Measurements from ENCODE around the gene FA2H.

FA2H gene

DNA sequence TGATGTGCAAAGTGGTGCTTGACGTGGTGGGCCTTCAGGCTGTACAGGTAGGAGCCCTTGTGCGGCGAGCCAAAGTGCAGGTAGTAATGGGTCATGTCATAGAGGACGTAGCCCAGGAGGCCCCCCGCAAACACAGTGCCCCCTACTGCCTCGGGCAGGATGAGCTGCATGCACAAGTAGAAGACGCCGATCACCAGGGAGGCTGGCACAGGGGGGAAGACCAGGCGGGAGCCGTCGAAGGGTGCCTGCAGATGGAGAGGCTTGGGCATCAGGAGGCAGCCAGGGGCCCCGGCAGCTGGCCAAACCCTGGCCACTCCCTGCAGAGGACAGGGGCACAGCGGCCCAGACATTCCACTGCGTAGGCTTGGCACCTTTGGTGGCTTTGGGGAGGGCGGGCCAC lies 58.3 kb downstream of the FA2H start:
- no peaks in the 10 kb centered on the region for H3K27me3 ChIP-seq (ENCODE audit: insufficient read depth, low read length)
- DNase-seq = no peak
- H3K27ac ChIP-seq (ENCODE audit: low read depth, low read length) = no peak overlapping the region
- no peaks in the 10 kb centered on the region for H3K36me3 ChIP-seq (ENCODE audit: control insufficient read depth in 1 of 2, insufficient read depth in 2 of 2, low read length in 2 of 2)
- no peak overlapping the region for H2BK12ac ChIP-seq (ENCODE audit: low read length)
- H2BK5ac ChIP-seq (ENCODE audit: low read depth, low read length, poor library complexity) = no peak overlapping the region
- H2AK5ac ChIP-seq (ENCODE audit: low read length) = no peak overlapping the region
- no peak overlapping the region for H4K8ac ChIP-seq (ENCODE audit: low read depth, low read length)
- H3K14ac ChIP-seq (ENCODE audit: low read length) = no peak overlapping the region
- H3K79me2 ChIP-seq (ENCODE audit: control insufficient read depth, insufficient read depth, low read length, poor library complexity) = no peaks in the 10 kb centered on the region
- no peaks in the 10 kb centered on the region for H3K79me1 ChIP-seq (ENCODE audit: low read length)
- H2BK120ac ChIP-seq (ENCODE audit: insufficient read depth, low read length, poor library complexity) = no peak overlapping the region
- no peak overlapping the region for H4K12ac ChIP-seq (ENCODE audit: low read depth, low read length)
- no peak overlapping the region for H3K18ac ChIP-seq (ENCODE audit: low read length)
- peaks cover 5% of the 10 kb centered on the region for H3K9me3 ChIP-seq (ENCODE audit: insufficient read depth, low read depth, low read length)
- no peak overlapping the region for H3K4me3 ChIP-seq (ENCODE audit: low read depth, low read length)
- H3K4me2 ChIP-seq (ENCODE audit: low read length) = no peak overlapping the region
- no peak overlapping the region for H3K23ac ChIP-seq (ENCODE audit: low read length)
- H4K91ac ChIP-seq (ENCODE audit: low read depth, low read length) = no peak overlapping the region
- no CpG with 5 or more reads among the region's 15 CpGs for WGBS (ENCODE audit: extremely low coverage, insufficient coverage, insufficient read length)
- H2AFZ ChIP-seq (ENCODE audit: insufficient read depth, low read length, poor library complexity) = no peak overlapping the region
- no peak overlapping the region for H3K9ac ChIP-seq (ENCODE audit: low read length)
- no peaks in the 10 kb centered on the region for H3K4me1 ChIP-seq (ENCODE audit: control insufficient read depth in 1 of 2, insufficient read depth in 2 of 2, low read length in 2 of 2)
- H3K4ac ChIP-seq (ENCODE audit: low read depth, low read length) = no peak overlapping the region

DNA sequence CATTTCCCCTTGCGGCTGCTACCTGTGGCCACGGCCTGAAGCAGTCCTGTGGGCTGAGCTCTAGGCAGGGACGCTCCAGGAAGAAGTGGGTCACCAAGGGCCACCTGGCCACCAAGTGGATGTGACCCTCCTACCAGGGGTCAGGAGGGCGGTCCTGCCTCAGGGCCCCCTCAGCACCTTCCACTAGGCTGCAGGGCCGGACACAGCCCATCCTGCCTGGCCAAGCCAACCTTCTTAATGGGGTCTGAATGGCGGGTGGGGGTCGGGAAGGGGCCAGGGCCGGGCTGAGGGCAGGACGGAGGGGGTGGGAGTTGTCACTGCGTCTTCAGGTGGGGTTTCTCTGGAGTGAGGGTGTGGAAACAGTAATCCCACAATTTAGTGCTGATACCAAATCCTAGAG lies 60.7 kb downstream of the FA2H start:
- Histone ChIP-seq H3K23ac (ENCODE audit: low read length) (no peak overlapping the region), H3K79me1 (ENCODE audit: low read length) (no peaks in the 10 kb centered on the region), H3K36me3 (ENCODE audit: control insufficient read depth in 1 of 2, insufficient read depth in 2 of 2, low read length in 2 of 2) (no peaks in the 10 kb centered on the region), H2BK12ac (ENCODE audit: low read length) (no peak overlapping the region), H2BK120ac (ENCODE audit: insufficient read depth, low read length, poor library complexity) (no peak overlapping the region), H3K79me2 (ENCODE audit: control insufficient read depth, insufficient read depth, low read length, poor library complexity) (no peaks in the 10 kb centered on the region), H3K4me3 (ENCODE audit: low read depth, low read length) (no peak overlapping the region), H3K18ac (ENCODE audit: low read length) (no peak overlapping the region), H2AK5ac (ENCODE audit: low read length) (no peak overlapping the region), H3K27ac (ENCODE audit: low read depth, low read length) (no peak overlapping the region), H4K12ac (ENCODE audit: low read depth, low read length) (no peak overlapping the region), H3K4me2 (ENCODE audit: low read length) (no peak overlapping the region), H3K9me3 (ENCODE audit: insufficient read depth, low read depth, low read length) (peaks cover 2% of the 10 kb centered on the region), H4K91ac (ENCODE audit: low read depth, low read length) (no peak overlapping the region), H3K9ac (ENCODE audit: low read length) (no peak overlapping the region), H3K14ac (ENCODE audit: low read length) (no peak overlapping the region), H3K4me1 (ENCODE audit: control insufficient read depth in 1 of 2, insufficient read depth in 2 of 2, low read length in 2 of 2) (no peaks in the 10 kb centered on the region), H2AFZ (ENCODE audit: insufficient read depth, low read length, poor library complexity) (no peak overlapping the region), H4K8ac (ENCODE audit: low read depth, low read length) (no peak overlapping the region), H3K4ac (ENCODE audit: low read depth, low read length) (no peak overlapping the region), H2BK5ac (ENCODE audit: low read depth, low read length, poor library complexity) (no peak overlapping the region), H3K27me3 (ENCODE audit: insufficient read depth, low read length) (no peaks in the 10 kb centered on the region)
- whole genome bisulfite sequencing (ENCODE audit: extremely low coverage, insufficient coverage, insufficient read length) = no CpG with 5 or more reads among the region's 10 CpGs
- DNase-seq = no peak

DNA sequence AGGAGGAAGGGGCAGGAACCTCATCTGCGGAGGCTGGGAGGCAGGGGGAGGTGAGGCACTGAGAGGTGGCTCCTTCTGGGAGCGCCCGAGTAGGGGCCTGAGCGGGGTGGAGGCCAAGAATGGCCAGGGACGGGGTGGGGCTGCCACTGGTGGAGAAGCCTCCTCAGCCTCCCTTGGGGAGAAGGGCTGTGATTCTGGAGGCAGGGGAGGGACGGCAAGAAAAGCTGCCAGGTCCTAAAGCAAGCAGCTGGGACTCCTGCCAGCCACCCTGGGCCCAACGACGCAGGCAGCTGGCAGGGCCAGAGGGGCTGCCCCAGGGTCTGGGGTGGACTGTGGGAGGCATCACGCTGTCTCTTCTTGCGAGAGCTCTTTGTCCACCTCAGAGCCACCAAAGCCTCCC lies 61.3 kb downstream of the FA2H start:
- Histone ChIP-seq H2BK5ac (ENCODE audit: low read depth, low read length, poor library complexity) (no peak overlapping the region), H3K27ac (ENCODE audit: low read depth, low read length) (no peak overlapping the region), H3K14ac (ENCODE audit: low read length) (no peak overlapping the region), H3K36me3 (ENCODE audit: control insufficient read depth in 1 of 2, insufficient read depth in 2 of 2, low read length in 2 of 2) (no peaks in the 10 kb centered on the region), H3K79me2 (ENCODE audit: control insufficient read depth, insufficient read depth, low read length, poor library complexity) (no peaks in the 10 kb centered on the region), H2BK120ac (ENCODE audit: insufficient read depth, low read length, poor library complexity) (no peak overlapping the region), H3K79me1 (ENCODE audit: low read length) (no peaks in the 10 kb centered on the region), H2AFZ (ENCODE audit: insufficient read depth, low read length, poor library complexity) (no peak overlapping the region), H3K4me2 (ENCODE audit: low read length) (no peak overlapping the region), H4K91ac (ENCODE audit: low read depth, low read length) (no peak overlapping the region), H3K9me3 (ENCODE audit: insufficient read depth, low read depth, low read length) (peaks cover 2% of the 10 kb centered on the region), H2BK12ac (ENCODE audit: low read length) (no peak overlapping the region), H4K8ac (ENCODE audit: low read depth, low read length) (no peak overlapping the region), H3K4me1 (ENCODE audit: control insufficient read depth in 1 of 2, insufficient read depth in 2 of 2, low read length in 2 of 2) (no peaks in the 10 kb centered on the region), H3K4me3 (ENCODE audit: low read depth, low read length) (no peak overlapping the region), H2AK5ac (ENCODE audit: low read length) (no peak overlapping the region), H3K18ac (ENCODE audit: low read length) (no peak overlapping the region), H3K9ac (ENCODE audit: low read length) (no peak overlapping the region), H4K12ac (ENCODE audit: low read depth, low read length) (no peak overlapping the region), H3K4ac (ENCODE audit: low read depth, low read length) (no peak overlapping the region), H3K27me3 (ENCODE audit: insufficient read depth, low read length) (no peaks in the 10 kb centered on the region), H3K23ac (ENCODE audit: low read length) (no peak overlapping the region)
- DNase-seq = no peak
- WGBS (ENCODE audit: extremely low coverage, insufficient coverage, insufficient read length) = no CpG with 5 or more reads among the region's 10 CpGs

DNA sequence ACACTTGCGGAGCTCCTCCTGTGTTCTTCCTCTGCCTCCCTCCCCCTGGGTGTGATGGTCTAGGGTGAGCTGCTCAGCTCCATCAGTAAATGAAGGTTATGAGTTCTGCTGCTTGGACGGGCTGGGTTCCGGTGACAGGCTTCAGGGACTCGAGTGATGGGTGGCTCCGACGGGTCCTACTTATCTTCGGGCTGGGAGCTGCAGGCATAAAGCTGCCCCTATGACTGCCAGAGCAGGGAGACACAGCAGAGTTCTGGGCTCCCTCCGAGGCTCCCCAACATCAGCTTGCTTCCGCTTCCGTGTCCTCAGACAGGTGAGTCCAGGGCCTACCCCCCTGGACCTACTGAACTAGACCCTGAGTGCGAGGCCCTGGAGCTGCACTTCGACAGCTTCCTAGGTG lies 62.7 kb downstream of the FA2H start:
- H3K23ac ChIP-seq (ENCODE audit: low read length) = no peak overlapping the region
- no peak overlapping the region for H3K4me2 ChIP-seq (ENCODE audit: low read length)
- no peak overlapping the region for H4K12ac ChIP-seq (ENCODE audit: low read depth, low read length)
- H2BK120ac ChIP-seq (ENCODE audit: insufficient read depth, low read length, poor library complexity) = no peak overlapping the region
- H3K14ac ChIP-seq (ENCODE audit: low read length) = no peak overlapping the region
- H3K79me2 ChIP-seq (ENCODE audit: control insufficient read depth, insufficient read depth, low read length, poor library complexity) = no peaks in the 10 kb centered on the region
- H4K91ac ChIP-seq (ENCODE audit: low read depth, low read length) = no peak overlapping the region
- peaks cover 2% of the 10 kb centered on the region for H3K9me3 ChIP-seq (ENCODE audit: insufficient read depth, low read depth, low read length)
- H2AK5ac ChIP-seq (ENCODE audit: low read length) = no peak overlapping the region
- H3K79me1 ChIP-seq (ENCODE audit: low read length) = no peaks in the 10 kb centered on the region
- H2AFZ ChIP-seq (ENCODE audit: insufficient read depth, low read length, poor library complexity) = no peak overlapping the region
- H3K4me3 ChIP-seq (ENCODE audit: low read depth, low read length) = no peak overlapping the region
- H4K8ac ChIP-seq (ENCODE audit: low read depth, low read length) = no peak overlapping the region
- H3K18ac ChIP-seq (ENCODE audit: low read length) = no peak overlapping the region
- DNase-seq = no peak
- H3K4me1 ChIP-seq (ENCODE audit: control insufficient read depth in 1 of 2, insufficient read depth in 2 of 2, low read length in 2 of 2) = no peaks in the 10 kb centered on the region
- no peak overlapping the region for H2BK12ac ChIP-seq (ENCODE audit: low read length)
- H2BK5ac ChIP-seq (ENCODE audit: low read depth, low read length, poor library complexity) = no peak overlapping the region
- no peaks in the 10 kb centered on the region for H3K36me3 ChIP-seq (ENCODE audit: control insufficient read depth in 1 of 2, insufficient read depth in 2 of 2, low read length in 2 of 2)
- no peak overlapping the region for H3K4ac ChIP-seq (ENCODE audit: low read depth, low read length)
- no peaks in the 10 kb centered on the region for H3K27me3 ChIP-seq (ENCODE audit: insufficient read depth, low read length)
- H3K27ac ChIP-seq (ENCODE audit: low read depth, low read length) = no peak overlapping the region
- H3K9ac ChIP-seq (ENCODE audit: low read length) = no peak overlapping the region
- WGBS (ENCODE audit: extremely low coverage, insufficient coverage, insufficient read length) = no CpG with 5 or more reads among the region's 12 CpGs
